Measurements from ENCODE around the gene PIGN. TPM values are rescaled to one million over a fixed set of nuclear protein-coding genes. Genes with fewer than 3 reads are reported as not detected.

PIGN gene
- polyA plus RNA-seq, 3 donors: 4.1 to 14.7 (median 14.6) TPM

GRCh38 chr18:61991836-61992235 lies 195.0 kb downstream of the PIGN start:
- DNase-seq: no peak
- Histone ChIP-seq H3K27me3 (ENCODE audit: control insufficient read depth in 2 of 2, insufficient read depth in 2 of 2, low read length in 2 of 2) (no peaks in the 10 kb centered on the region), H3K9ac (ENCODE audit: insufficient read depth, low read length, poor library complexity, severe bottlenecking) (no peak overlapping the region), H3K36me3 (replicated peaks in 1 of 2; ENCODE audit: control insufficient read depth in 1 of 2, insufficient read depth in 2 of 2, low read length in 2 of 2) (no peaks in the 10 kb centered on the region), H3K4me1 (ENCODE audit: control insufficient read depth in 1 of 2, insufficient read depth in 2 of 2, low read length in 2 of 2) (peaks cover 48 to 72% of the 10 kb centered on the region in 2 donors), H2AFZ (ENCODE audit: insufficient read depth, low read depth, low read length, poor library complexity, severe bottlenecking) (no peak overlapping the region), H3K79me2 (ENCODE audit: insufficient read depth, low read length) (no peaks in the 10 kb centered on the region), H3K27ac (ENCODE audit: low read depth in 1 of 2, low read length in 2 of 2) (peak overlapping the region in 1 of 2 donors; percentile 75), H3K9me3 (replicated peaks in 1 of 2; ENCODE audit: control insufficient read depth in 1 of 2, insufficient read depth in 1 of 2, low read length in 2 of 2) (no peaks in the 10 kb centered on the region), H3K4me2 (replicated peaks; ENCODE audit: extremely low read depth, low read length, poor library complexity, severe bottlenecking) (peak overlapping the region; percentile 66), H3K4me3 (replicated peaks in 1 of 3; ENCODE audit: low read depth in 2 of 3, low read length in 3 of 3) (peak overlapping the region in 1 of 3 experiments; percentile 53), H4K20me1 (ENCODE audit: insufficient read depth, low read length) (no peaks in the 10 kb centered on the region)
- Mint-ChIP-seq H3K4me3 (peak overlapping the region in 1 of 2 donors; percentile 26), H3K27me3 (ENCODE audit: low read depth in 3 of 3) (no peaks in the 10 kb centered on the region), H3K36me3 (no peaks in the 10 kb centered on the region), H3K4me1 (peaks cover 55% of the 10 kb centered on the region), H3K27ac (peak overlapping the region in 5 of 7 donors; percentile 54 to 93 (median 76)), H3K9me3 (peaks cover 0 to 4% (median 0%) of the 10 kb centered on the region in 7 donors)
- TF ChIP-seq CTCF (IDR thresholded peaks at IDR 0.05): no peak
- intact Hi-C loops (cut with micrococcal nuclease): no loop called here
- WGBS (ENCODE audit: insufficient coverage): no CpG with 5 or more reads among the region's 1 CpG

GRCh38 chr18:61991201-61991600 lies 195.7 kb downstream of the PIGN start:
- H3K79me2 ChIP-seq (ENCODE audit: insufficient read depth, low read length): no peaks in the 10 kb centered on the region
- no peaks in the 10 kb centered on the region for H3K36me3 Mint-ChIP-seq
- 100% methylated on average over 3 of the region's 3 CpGs for WGBS (ENCODE audit: insufficient coverage)
- no peaks in the 10 kb centered on the region for H3K9me3 ChIP-seq (replicated peaks in 1 of 2; ENCODE audit: control insufficient read depth in 1 of 2, insufficient read depth in 1 of 2, low read length in 2 of 2)
- peaks cover 0 to 5% (median 0%) of the 10 kb centered on the region in 7 donors for H3K9me3 Mint-ChIP-seq
- no peak overlapping the region for H3K4me2 ChIP-seq (replicated peaks; ENCODE audit: extremely low read depth, low read length, poor library complexity, severe bottlenecking)
- no peaks in the 10 kb centered on the region for H3K36me3 ChIP-seq (replicated peaks in 1 of 2; ENCODE audit: control insufficient read depth in 1 of 2, insufficient read depth in 2 of 2, low read length in 2 of 2)
- peak in 1 of 3 donors; percentile 21 for DNase-seq
- H3K27me3 Mint-ChIP-seq (ENCODE audit: low read depth in 3 of 3): no peaks in the 10 kb centered on the region
- H3K27ac Mint-ChIP-seq: peak overlapping the region in 1 of 7 donors; percentile 20
- H3K27ac ChIP-seq (ENCODE audit: low read depth in 1 of 2, low read length in 2 of 2): no peak overlapping the region
- intact Hi-C loops (cut with micrococcal nuclease): no loop called here
- no peaks in the 10 kb centered on the region for H4K20me1 ChIP-seq (ENCODE audit: insufficient read depth, low read length)
- peaks cover 48 to 72% of the 10 kb centered on the region in 2 donors for H3K4me1 ChIP-seq (ENCODE audit: control insufficient read depth in 1 of 2, insufficient read depth in 2 of 2, low read length in 2 of 2)
- H3K4me3 ChIP-seq (replicated peaks in 1 of 3; ENCODE audit: low read depth in 2 of 3, low read length in 3 of 3): peak overlapping the region in 1 of 3 experiments; percentile 11
- H2AFZ ChIP-seq (ENCODE audit: insufficient read depth, low read depth, low read length, poor library complexity, severe bottlenecking): no peak overlapping the region
- H3K4me1 Mint-ChIP-seq: peaks cover 55% of the 10 kb centered on the region
- H3K4me3 Mint-ChIP-seq: no peak overlapping the region
- no peak overlapping the region for H3K9ac ChIP-seq (ENCODE audit: insufficient read depth, low read length, poor library complexity, severe bottlenecking)
- TF ChIP-seq CTCF (IDR thresholded peaks at IDR 0.05): no peak
- H3K27me3 ChIP-seq (ENCODE audit: control insufficient read depth in 2 of 2, insufficient read depth in 2 of 2, low read length in 2 of 2): no peaks in the 10 kb centered on the region

Other genes with a start within 250 kb of the PIGN start
- 10 to 100 TPM in 1 of 3 donors, 1 to 10 TPM in 2; 3.8 to 30.4 (median 4.9) TPM for gene RELCH, start 199 bp upstream of the PIGN start, polyA plus RNA-seq
- under 1 TPM; 0.05 to 0.67 (median 0.24) TPM for gene TNFRSF11A, start 138.3 kb upstream of the PIGN start, polyA plus RNA-seq

Data from CD14-positive monocyte (primary cell).